H9 (cell line): ENCODE results near the gene XRN2. TPM values are rescaled to one million over a fixed set of nuclear protein-coding genes. Genes with fewer than 3 reads are reported as not detected.

Experiments used
- DNase-seq: peaks from one replicate; pipeline ENCODE4 v3.0.0-alpha.2; 2017
- H2AFZ ChIP-seq: one replicate; pipeline ENCODE4 v1.6.1; 2013; ENCODE audit warnings: mild to moderate bottlenecking, low read length, control low read depth, moderate library complexity
- H2AK5ac ChIP-seq: 2 replicates; pipeline ENCODE4 v1.6.1; 2013; ENCODE audit warnings: low read length, control low read depth, mixed read lengths; ENCODE audit not compliant: insufficient read length
- H2BK120ac ChIP-seq: one replicate; pipeline ENCODE4 v1.6.1; 2013; ENCODE audit warnings: low read depth, mild to moderate bottlenecking, low read length, control low read depth, inconsistent platforms; ENCODE audit not compliant: poor library complexity, severe bottlenecking
- H2BK12ac ChIP-seq: 2 replicates; pipeline ENCODE4 v1.6.1; 2013; ENCODE audit warnings: low read length, control low read depth, mixed read lengths, low read depth; ENCODE audit not compliant: insufficient read length
- H2BK15ac ChIP-seq: 2 replicates; pipeline ENCODE4 v1.6.1; 2013; ENCODE audit warnings: low read depth, low read length, control low read depth
- H2BK20ac ChIP-seq: one replicate; pipeline ENCODE4 v1.6.1; 2013; ENCODE audit warnings: low read depth, mild to moderate bottlenecking, low read length, control low read depth, inconsistent platforms; ENCODE audit not compliant: poor library complexity, severe bottlenecking
- H2BK5ac ChIP-seq: 2 replicates; pipeline ENCODE4 v1.6.1; 2013; ENCODE audit warnings: low read length, control low read depth, mixed read lengths; ENCODE audit not compliant: insufficient read length
- H3K14ac ChIP-seq: 2 replicates; pipeline ENCODE4 v1.6.1; 2013; ENCODE audit warnings: low read length, control low read depth; ENCODE audit not compliant: insufficient read depth
- H3K18ac ChIP-seq: 2 replicates; pipeline ENCODE4 v1.6.1; 2013; ENCODE audit warnings: low read depth, mild to moderate bottlenecking, mixed read lengths, low read length, control low read depth; ENCODE audit not compliant: insufficient read length
- H3K23ac ChIP-seq: 2 replicates; pipeline ENCODE4 v1.6.1; 2013; ENCODE audit warnings: low read length, control low read depth, mixed read lengths, low read depth; ENCODE audit not compliant: insufficient read length
- H3K23me2 ChIP-seq: 2 replicates; pipeline ENCODE4 v1.6.1; 2013; ENCODE audit warnings: low read depth, mild to moderate bottlenecking, mixed read lengths, low read length, control low read depth; ENCODE audit not compliant: insufficient read length, poor library complexity, severe bottlenecking
- H3K27ac ChIP-seq: 2 replicates; pipeline ENCODE4 v1.5.1; 2013; ENCODE audit warnings: low read length, control low read depth, mixed read lengths, low read depth; ENCODE audit not compliant: insufficient read length
- H3K27me3 ChIP-seq: 2 replicates; pipeline ENCODE4 v1.6.1; 2013; ENCODE audit warnings: low read length, control low read depth, inconsistent platforms; ENCODE audit not compliant: insufficient read depth
- H3K4ac ChIP-seq: 2 replicates; pipeline ENCODE4 v1.6.1; 2013; ENCODE audit warnings: low read depth, mild to moderate bottlenecking, control low read depth, inconsistent platforms, low read length, moderate library complexity
- H3K4me1 ChIP-seq: 2 replicates; pipeline ENCODE4 v1.6.1; 2013; ENCODE audit warnings: low read length, control low read depth, inconsistent platforms; ENCODE audit not compliant: insufficient read depth
- H3K4me2 ChIP-seq: 2 replicates; pipeline ENCODE4 v1.6.1; 2013; ENCODE audit warnings: low read length, control low read depth, mixed read lengths; ENCODE audit not compliant: insufficient read length, insufficient read depth
- H3K56ac ChIP-seq: 2 replicates; pipeline ENCODE4 v1.6.1; 2013; ENCODE audit warnings: low read depth, mild to moderate bottlenecking, mixed read lengths, low read length, control low read depth; ENCODE audit not compliant: insufficient read length
- H3K79me1 ChIP-seq: 2 replicates; pipeline ENCODE4 v1.6.1; 2013; ENCODE audit warnings: low read depth, mild to moderate bottlenecking, moderate library complexity, low read length, control low read depth, inconsistent platforms; ENCODE audit not compliant: insufficient read depth, poor library complexity, severe bottlenecking
- H3K79me2 ChIP-seq: 2 replicates; pipeline ENCODE4 v1.6.1; 2013; ENCODE audit warnings: low read length, control low read depth, inconsistent platforms; ENCODE audit not compliant: insufficient read depth
- H3K9ac ChIP-seq: 2 replicates; pipeline ENCODE4 v1.6.1; 2013; ENCODE audit warnings: low read length, control low read depth, mixed read lengths; ENCODE audit not compliant: insufficient read length; ENCODE audit errors: extremely low read depth
- H3K9me3 ChIP-seq: one replicate; pipeline ENCODE4 v1.6.1; 2013; ENCODE audit warnings: low read depth, low read length, inconsistent platforms; ENCODE audit not compliant: control insufficient read depth
- H3T11ph ChIP-seq: one replicate; pipeline ENCODE4 v1.6.1; 2013; ENCODE audit warnings: mild to moderate bottlenecking, low read length, control low read depth, inconsistent platforms
- H4K20me1 ChIP-seq: one replicate; pipeline ENCODE4 v1.6.1; 2013; ENCODE audit not compliant: control insufficient read depth, insufficient read length, insufficient read depth
- H4K5ac ChIP-seq: 2 replicates; pipeline ENCODE4 v1.6.1; 2013; ENCODE audit warnings: low read depth, mild to moderate bottlenecking, mixed read lengths, low read length, control low read depth; ENCODE audit not compliant: insufficient read length
- H4K8ac ChIP-seq: replicated peaks from 2 replicates; pipeline ENCODE4 v1.6.1; 2013; ENCODE audit warnings: low read length, control low read depth, mixed read lengths, low read depth; ENCODE audit not compliant: insufficient read length
- H4K91ac ChIP-seq: 2 replicates; pipeline ENCODE4 v1.6.1; 2013; ENCODE audit warnings: low read depth, mild to moderate bottlenecking, moderate library complexity, mixed read lengths, low read length, control low read depth; ENCODE audit not compliant: insufficient read length
- H3K27ac Mint-ChIP-seq, 3 experiments: 2 replicates in 2 of 3; 3 replicates in 1 of 3; pipeline ENCODE4 v1.8.0; 2020 to 2021; ENCODE audit warnings: mixed read lengths in 3 of 3, mild to moderate bottlenecking in 1 of 3, moderate library complexity in 1 of 3
- H3K27me3 Mint-ChIP-seq: 2 replicates; pipeline ENCODE4 v1.8.0; 2021; ENCODE audit warnings: low read depth, mild to moderate bottlenecking, moderate library complexity, mixed read lengths
- H3K36me3 Mint-ChIP-seq, 3 experiments: 2 replicates in 2 of 3; 3 replicates in 1 of 3; pipeline ENCODE4 v1.8.0; 2020 to 2021; ENCODE audit warnings: low read depth in 3 of 3, mixed read lengths in 3 of 3; ENCODE audit not compliant: insufficient read depth in 1 of 3
- H3K4me1 Mint-ChIP-seq, 2 experiments: 2 replicates each; pipeline ENCODE4 v1.8.0; 2020; ENCODE audit warnings: mixed read lengths in 2 of 2
- H3K4me3 Mint-ChIP-seq, 2 experiments: 2 replicates in 1 of 2; 3 replicates in 1 of 2; pipeline ENCODE4 v1.8.0; 2020 to 2021; ENCODE audit warnings: mild to moderate bottlenecking in 2 of 2, mixed read lengths in 2 of 2, moderate library complexity in 1 of 2
- H3K9me3 Mint-ChIP-seq, 2 experiments: 2 replicates in 1 of 2; 3 replicates in 1 of 2; pipeline ENCODE4 v1.8.0; 2020; ENCODE audit warnings: mild to moderate bottlenecking in 2 of 2, mixed read lengths in 2 of 2, moderate library complexity in 1 of 2
- CTCF ChIP-seq: fragments of 200-600 bp; sonication (generic); conservative IDR thresholded peaks from 3 replicates; pipeline ENCODE4 v1.8.0; 2021; ENCODE audit warnings: antibody characterized with exemption, mild to moderate bottlenecking
- WGBS: extraction: QIAGEN DNeasy Blood & Tissue Kit; methylation state at CpG from one replicate; pipeline ENCODE4 v1.1.7; 2013; ENCODE audit warnings: missing lambda C conversion rate, low lambda C conversion rate, mixed read lengths; ENCODE audit not compliant: insufficient read length; ENCODE audit errors: extremely low coverage; 5-methylcytosine and 5-hydroxymethylcytosine counted together
- total RNA-seq: library from RNA; stranded (reverse); gene quantifications from 2 replicates; pipeline ENCODE4 v1.2.1, GENCODE V29; 2021

Gene XRN2
- total RNA-seq, 1 experiment from 2014 or later, result 96.7 TPM

GRCh38 chr20:21353236-21353635 is 50.1 kb downstream of the XRN2 start:
- no CpG with 5 or more reads among the region's 1 CpG for WGBS
- Histone ChIP-seq H2BK20ac (no peak overlapping the region), H4K5ac (no peak overlapping the region), H3K4ac (no peak overlapping the region), H3K4me2 (no peak overlapping the region), H2AFZ (no peak overlapping the region), H3T11ph (no peak overlapping the region), H2BK120ac (no peak overlapping the region), H3K27ac (no peak overlapping the region), H3K14ac (no peak overlapping the region), H3K27me3 (no peaks in the 10 kb centered on the region), H3K23me2 (no peaks in the 10 kb centered on the region), H3K4me1 (no peaks in the 10 kb centered on the region), H3K23ac (no peak overlapping the region), H3K9ac (no peak overlapping the region), H3K9me3 (no peaks in the 10 kb centered on the region), H2BK15ac (no peak overlapping the region), H3K79me2 (no peaks in the 10 kb centered on the region), H3K18ac (no peak overlapping the region), H3K79me1 (no peaks in the 10 kb centered on the region), H4K20me1 (no peaks in the 10 kb centered on the region), H2BK5ac (no peak overlapping the region), H3K56ac (no peak overlapping the region), H2BK12ac (no peak overlapping the region), H4K91ac (no peak overlapping the region), H2AK5ac (no peak overlapping the region), H4K8ac (no peak overlapping the region)
- Mint-ChIP-seq H3K4me1 (no peaks in the 10 kb centered on the region), H3K27ac (no peak overlapping the region), H3K9me3 (no peaks in the 10 kb centered on the region), H3K4me3 (no peak overlapping the region), H3K36me3 (peaks cover 17 to 52% (median 50%) of the 10 kb centered on the region in 3 experiments; a peak in 6 of 7 replicates), H3K27me3 (no peaks in the 10 kb centered on the region)
- TF ChIP-seq CTCF, result no peak
- DNase-seq, result no peak
